ENCODE measurements around the gene PIK3R5.
"Not testable (repeated sequence)": the region's sequence is repeated elsewhere in the genome, so short reads cannot be mapped to it uniquely, and the experiment has no call there.

PIK3R5 gene

GRCh38 chr17:8859027-8859803 is 106.3 kb downstream of the PIK3R5 start:
- no peak for DNase-seq (ENCODE audit: low read depth in 2 of 2)

- peak in 1 of 2 donors; percentile 19 for DNase-seq (ENCODE audit: low read depth in 2 of 2)
These were observed 107.6 kb downstream of the PIK3R5 start for GRCh38 chr17:8857919-8858318.

- no peak for DNase-seq (ENCODE audit: low read depth in 2 of 2)
These were observed 108.5 kb downstream of the PIK3R5 start for GRCh38 chr17:8856869-8857575.

- not testable (repeated sequence) for DNase-seq (ENCODE audit: low read depth in 2 of 2)
These were observed 109.3 kb downstream of the PIK3R5 start for GRCh38 chr17:8856205-8856603.

GRCh38 chr17:8855477-8856204 is 109.9 kb downstream of the PIK3R5 start:
- no peak for DNase-seq (ENCODE audit: low read depth in 2 of 2)

- DNase-seq (ENCODE audit: low read depth in 2 of 2), result no peak
These were observed 113.9 kb downstream of the PIK3R5 start for GRCh38 chr17:8851600-8851999.

- no peak for DNase-seq (ENCODE audit: low read depth in 2 of 2)
These were observed 116.0 kb downstream of the PIK3R5 start for GRCh38 chr17:8849311-8850041.

- DNase-seq (ENCODE audit: low read depth in 2 of 2), result no peak
These were observed 117.6 kb downstream of the PIK3R5 start for GRCh38 chr17:8847891-8848290.

- DNase-seq (ENCODE audit: low read depth in 2 of 2), result no peak
These were observed 118.7 kb downstream of the PIK3R5 start for GRCh38 chr17:8846768-8847211.

- no peak for DNase-seq (ENCODE audit: low read depth in 2 of 2)
These were observed 121.0 kb downstream of the PIK3R5 start for GRCh38 chr17:8844229-8845218.

- DNase-seq (ENCODE audit: low read depth in 2 of 2), result no peak
These were observed 122.2 kb downstream of the PIK3R5 start for GRCh38 chr17:8843344-8843743.

GRCh38 chr17:8841844-8842243 is 123.7 kb downstream of the PIK3R5 start:
- no peak for DNase-seq (ENCODE audit: low read depth in 2 of 2)

- no peak for DNase-seq (ENCODE audit: low read depth in 2 of 2)
These were observed 126.0 kb downstream of the PIK3R5 start for GRCh38 chr17:8839410-8839935.

- DNase-seq (ENCODE audit: low read depth in 2 of 2), result no peak
These were observed 126.9 kb downstream of the PIK3R5 start for GRCh38 chr17:8838551-8839095.

GRCh38 chr17:8837563-8838075 is 127.9 kb downstream of the PIK3R5 start:
- DNase-seq (ENCODE audit: low read depth in 2 of 2), result no peak

- no peak for DNase-seq (ENCODE audit: low read depth in 2 of 2)
These were observed 128.5 kb downstream of the PIK3R5 start for GRCh38 chr17:8836821-8837562.

- no peak for DNase-seq (ENCODE audit: low read depth in 2 of 2)
These were observed 129.7 kb downstream of the PIK3R5 start for GRCh38 chr17:8835631-8836364.

GRCh38 chr17:8835106-8835505 is 130.4 kb downstream of the PIK3R5 start:
- DNase-seq (ENCODE audit: low read depth in 2 of 2), result no peak

Measured in stimulated activated CD4-positive, alpha-beta T cell treated with anti-CD3 and anti-CD28 coated beads, Interleukin-4, amount 100 ng/mL, for 48 hours (primary cell).